HepG2 (cell line): Measurements from ENCODE around the gene TAC3. TPM values are rescaled to one million over a fixed set of nuclear protein-coding genes. Genes with fewer than 3 reads are reported as not detected.

Source experiments
- GPN1 ChIP-seq: sonication (generic); formaldehyde crosslinking; IDR thresholded peaks from 2 replicates; pipeline ENCODE4 v1.5.1; 2020; ENCODE audit warnings: missing genetic modification reagents, borderline replicate concordance
- MTA3 ChIP-seq: sonication (generic); formaldehyde crosslinking; IDR thresholded peaks from 2 replicates; pipeline ENCODE4 v1.4.0; 2020; ENCODE audit warnings: missing genetic modification reagents
- NFKB2 ChIP-seq: sonication (generic); formaldehyde crosslinking; IDR thresholded peaks from 2 replicates; pipeline ENCODE4 v1.4.0; 2020; ENCODE audit warnings: missing genetic modification reagents, borderline replicate concordance
- PAWR ChIP-seq: sonication (generic); formaldehyde crosslinking; IDR thresholded peaks from 2 replicates; pipeline ENCODE4 v1.4.0; 2020; ENCODE audit warnings: missing genetic modification reagents, mild to moderate bottlenecking, borderline replicate concordance
- PHF8 ChIP-seq: sonication (generic); formaldehyde crosslinking; IDR thresholded peaks from 2 replicates; pipeline ENCODE4 v1.5.0; 2020; ENCODE audit warnings: missing genetic modification reagents
- POLR2G ChIP-seq: fragments of 200-400 bp; formaldehyde crosslinking; IDR thresholded peaks from 2 replicates; pipeline ENCODE4 v1.6.1; 2018; ENCODE audit warnings: mild to moderate bottlenecking, low read depth, low read length, moderate library complexity
- RFXANK ChIP-seq: IDR thresholded peaks from 2 replicates; pipeline ENCODE4 v1.6.1; 2016
- SAP130 ChIP-seq: IDR thresholded peaks from 2 replicates; pipeline ENCODE4 v1.6.1; 2016; ENCODE audit warnings: low read depth
- SRSF1 ChIP-seq: fragments of 200-400 bp; formaldehyde crosslinking; optimal IDR thresholded peaks from 2 replicates; pipeline ENCODE3; 2017; ENCODE audit warnings: mild to moderate bottlenecking, low read depth, low read length, moderate library complexity
- YEATS4 ChIP-seq: sonication (generic); formaldehyde crosslinking; IDR thresholded peaks from 2 replicates; pipeline ENCODE4 v1.4.0; 2020; ENCODE audit warnings: missing genetic modification reagents, borderline replicate concordance
- ZFY ChIP-seq: sonication (generic); formaldehyde crosslinking; IDR thresholded peaks from 2 replicates; pipeline ENCODE4 v1.4.0; 2020; ENCODE audit warnings: missing genetic modification reagents
- ZNF17 ChIP-seq: sonication (generic); formaldehyde crosslinking; IDR thresholded peaks from 2 replicates; pipeline ENCODE4 v1.5.0; 2020; ENCODE audit warnings: mild to moderate bottlenecking, missing genetic modification reagents
- ZNF382 ChIP-seq: sonication (generic); formaldehyde crosslinking; IDR thresholded peaks from 2 replicates; pipeline ENCODE4 v1.5.0; 2020; ENCODE audit warnings: missing genetic modification reagents, mild to moderate bottlenecking, borderline replicate concordance
- polyA plus RNA-seq, 8 experiments: library from polyadenylated mRNA; depleted of rRNA in 3 of 8; stranded (reverse) in 7 of 8; unstranded in 1 of 8; fragments of >200 nt; fragmentation: Illumina TruSeq in 4 of 8; extraction: Trizol in 4 of 8; gene quantifications; 2 replicates each; pipeline versions ENCODE4 v1.2.1 to v1.2.3, GENCODE V29; 2011 to 2016; ENCODE audit warnings: low read depth in 4 of 8, missing spikeins in 1 of 8, mixed read lengths in 1 of 8; ENCODE audit not compliant: insufficient read depth in 1 of 8
- total RNA-seq, 5 experiments: library from RNA; depleted of rRNA; stranded (reverse); fragments of >200 nt; fragmentation: Illumina TruSeq; extraction: Trizol; gene quantifications; 2 replicates each; pipeline ENCODE4 v1.2.3, GENCODE V29; 2016; ENCODE audit warnings: low read depth in 1 of 5
- TF ChIP-seq, protein P1 (sequence below): sonication (generic); formaldehyde crosslinking; IDR thresholded peaks from 2 replicates; pipeline ENCODE4 v1.9.0; 2021; ENCODE audit warnings: mild to moderate bottlenecking, missing genetic modification reagents
- TF ChIP-seq, protein P2 (sequence below): conservative IDR thresholded peaks from 2 replicates; pipeline ENCODE4 v1.6.1; 2018; ENCODE audit warnings: missing genetic modification reagents
- TF ChIP-seq, protein P3 (sequence below): sonication (generic); formaldehyde crosslinking; IDR thresholded peaks from 2 replicates; pipeline ENCODE4 v1.4.0; 2020; ENCODE audit warnings: missing genetic modification reagents, borderline replicate concordance

The TAC3 gene
- total and polyA plus RNA-seq, 2 of the 13 experiments (the other 11 are each of a cell fraction or from before 2014, with no cell fraction given), result 0.13 to 0.15 TPM

DNA sequence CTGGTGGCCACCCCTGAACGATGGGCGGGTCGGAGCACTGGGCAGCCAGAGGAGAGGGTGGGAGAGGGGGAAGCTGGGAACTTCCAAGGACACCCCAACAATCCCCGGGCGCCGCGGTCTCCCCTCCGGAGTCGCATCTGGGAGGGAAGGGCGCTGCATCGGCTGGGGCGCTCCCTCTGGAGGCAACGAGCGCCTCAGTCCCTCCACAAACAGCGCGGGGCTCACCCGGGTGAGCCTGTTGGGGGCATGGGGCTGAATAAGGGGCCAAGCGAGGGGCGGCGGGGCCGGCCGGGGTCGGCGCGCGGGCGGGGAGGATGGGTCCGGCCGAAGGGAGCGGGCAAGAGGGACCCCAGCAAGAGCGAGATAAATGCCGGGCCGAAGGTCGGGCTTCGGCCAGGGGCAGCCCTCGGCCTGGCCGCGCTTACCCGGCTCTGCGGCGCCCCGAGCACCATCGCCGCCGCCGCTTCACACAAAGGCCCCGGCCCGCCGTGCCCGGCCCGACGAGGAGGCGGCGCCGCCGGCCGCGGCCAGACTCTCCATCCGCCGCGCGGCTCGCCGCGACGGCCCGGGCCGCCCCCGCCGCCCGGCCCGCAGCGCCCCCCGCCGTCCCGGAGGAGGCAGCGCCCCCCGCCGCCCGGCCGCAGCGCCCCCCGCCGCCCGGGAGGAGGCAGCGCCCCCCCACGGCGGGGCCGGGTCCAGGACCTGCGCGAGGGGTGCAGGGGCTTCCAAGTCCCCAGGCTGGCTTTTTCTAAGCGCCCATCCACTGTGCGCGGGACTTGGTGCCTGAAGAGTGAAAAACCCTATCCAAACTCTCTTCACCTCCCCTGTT is 10.1 kb downstream of the TAC3 start, which contains the start of gene ZBTB39 (continued):
- TF ChIP-seq, protein P1, sequence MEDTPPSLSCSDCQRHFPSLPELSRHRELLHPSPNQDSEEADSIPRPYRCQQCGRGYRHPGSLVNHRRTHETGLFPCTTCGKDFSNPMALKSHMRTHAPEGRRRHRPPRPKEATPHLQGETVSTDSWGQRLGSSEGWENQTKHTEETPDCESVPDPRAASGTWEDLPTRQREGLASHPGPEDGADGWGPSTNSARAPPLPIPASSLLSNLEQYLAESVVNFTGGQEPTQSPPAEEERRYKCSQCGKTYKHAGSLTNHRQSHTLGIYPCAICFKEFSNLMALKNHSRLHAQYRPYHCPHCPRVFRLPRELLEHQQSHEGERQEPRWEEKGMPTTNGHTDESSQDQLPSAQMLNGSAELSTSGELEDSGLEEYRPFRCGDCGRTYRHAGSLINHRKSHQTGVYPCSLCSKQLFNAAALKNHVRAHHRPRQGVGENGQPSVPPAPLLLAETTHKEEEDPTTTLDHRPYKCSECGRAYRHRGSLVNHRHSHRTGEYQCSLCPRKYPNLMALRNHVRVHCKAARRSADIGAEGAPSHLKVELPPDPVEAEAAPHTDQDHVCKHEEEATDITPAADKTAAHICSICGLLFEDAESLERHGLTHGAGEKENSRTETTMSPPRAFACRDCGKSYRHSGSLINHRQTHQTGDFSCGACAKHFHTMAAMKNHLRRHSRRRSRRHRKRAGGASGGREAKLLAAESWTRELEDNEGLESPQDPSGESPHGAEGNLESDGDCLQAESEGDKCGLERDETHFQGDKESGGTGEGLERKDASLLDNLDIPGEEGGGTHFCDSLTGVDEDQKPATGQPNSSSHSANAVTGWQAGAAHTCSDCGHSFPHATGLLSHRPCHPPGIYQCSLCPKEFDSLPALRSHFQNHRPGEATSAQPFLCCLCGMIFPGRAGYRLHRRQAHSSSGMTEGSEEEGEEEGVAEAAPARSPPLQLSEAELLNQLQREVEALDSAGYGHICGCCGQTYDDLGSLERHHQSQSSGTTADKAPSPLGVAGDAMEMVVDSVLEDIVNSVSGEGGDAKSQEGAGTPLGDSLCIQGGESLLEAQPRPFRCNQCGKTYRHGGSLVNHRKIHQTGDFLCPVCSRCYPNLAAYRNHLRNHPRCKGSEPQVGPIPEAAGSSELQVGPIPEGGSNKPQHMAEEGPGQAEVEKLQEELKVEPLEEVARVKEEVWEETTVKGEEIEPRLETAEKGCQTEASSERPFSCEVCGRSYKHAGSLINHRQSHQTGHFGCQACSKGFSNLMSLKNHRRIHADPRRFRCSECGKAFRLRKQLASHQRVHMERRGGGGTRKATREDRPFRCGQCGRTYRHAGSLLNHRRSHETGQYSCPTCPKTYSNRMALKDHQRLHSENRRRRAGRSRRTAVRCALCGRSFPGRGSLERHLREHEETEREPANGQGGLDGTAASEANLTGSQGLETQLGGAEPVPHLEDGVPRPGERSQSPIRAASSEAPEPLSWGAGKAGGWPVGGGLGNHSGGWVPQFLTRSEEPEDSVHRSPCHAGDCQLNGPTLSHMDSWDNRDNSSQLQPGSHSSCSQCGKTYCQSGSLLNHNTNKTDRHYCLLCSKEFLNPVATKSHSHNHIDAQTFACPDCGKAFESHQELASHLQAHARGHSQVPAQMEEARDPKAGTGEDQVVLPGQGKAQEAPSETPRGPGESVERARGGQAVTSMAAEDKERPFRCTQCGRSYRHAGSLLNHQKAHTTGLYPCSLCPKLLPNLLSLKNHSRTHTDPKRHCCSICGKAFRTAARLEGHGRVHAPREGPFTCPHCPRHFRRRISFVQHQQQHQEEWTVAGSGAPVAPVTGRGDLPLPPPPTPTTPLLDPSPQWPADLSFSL (CRISPR knock-in tag), result no peak
- TF ChIP-seq, protein P2, sequence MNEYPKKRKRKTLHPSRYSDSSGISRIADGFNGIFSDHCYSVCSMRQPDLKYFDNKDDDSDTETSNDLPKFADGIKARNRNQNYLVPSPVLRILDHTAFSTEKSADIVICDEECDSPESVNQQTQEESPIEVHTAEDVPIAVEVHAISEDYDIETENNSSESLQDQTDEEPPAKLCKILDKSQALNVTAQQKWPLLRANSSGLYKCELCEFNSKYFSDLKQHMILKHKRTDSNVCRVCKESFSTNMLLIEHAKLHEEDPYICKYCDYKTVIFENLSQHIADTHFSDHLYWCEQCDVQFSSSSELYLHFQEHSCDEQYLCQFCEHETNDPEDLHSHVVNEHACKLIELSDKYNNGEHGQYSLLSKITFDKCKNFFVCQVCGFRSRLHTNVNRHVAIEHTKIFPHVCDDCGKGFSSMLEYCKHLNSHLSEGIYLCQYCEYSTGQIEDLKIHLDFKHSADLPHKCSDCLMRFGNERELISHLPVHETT, result no peak
- 0 out of 2 replicates have a peak, but pooled peaks have one; percentile 62 for TF ChIP-seq PHF8 (CRISPR knock-in tag)
- TF ChIP-seq ZNF17 (CRISPR knock-in tag), result no peak
- no peak for TF ChIP-seq RFXANK (CRISPR knock-in tag)
- no peak for TF ChIP-seq SRSF1
- no peak for TF ChIP-seq GPN1 (CRISPR knock-in tag)
- TF ChIP-seq PAWR (CRISPR knock-in tag), result no peak
- no peak for TF ChIP-seq MTA3 (CRISPR knock-in tag)
- TF ChIP-seq, protein P3, sequence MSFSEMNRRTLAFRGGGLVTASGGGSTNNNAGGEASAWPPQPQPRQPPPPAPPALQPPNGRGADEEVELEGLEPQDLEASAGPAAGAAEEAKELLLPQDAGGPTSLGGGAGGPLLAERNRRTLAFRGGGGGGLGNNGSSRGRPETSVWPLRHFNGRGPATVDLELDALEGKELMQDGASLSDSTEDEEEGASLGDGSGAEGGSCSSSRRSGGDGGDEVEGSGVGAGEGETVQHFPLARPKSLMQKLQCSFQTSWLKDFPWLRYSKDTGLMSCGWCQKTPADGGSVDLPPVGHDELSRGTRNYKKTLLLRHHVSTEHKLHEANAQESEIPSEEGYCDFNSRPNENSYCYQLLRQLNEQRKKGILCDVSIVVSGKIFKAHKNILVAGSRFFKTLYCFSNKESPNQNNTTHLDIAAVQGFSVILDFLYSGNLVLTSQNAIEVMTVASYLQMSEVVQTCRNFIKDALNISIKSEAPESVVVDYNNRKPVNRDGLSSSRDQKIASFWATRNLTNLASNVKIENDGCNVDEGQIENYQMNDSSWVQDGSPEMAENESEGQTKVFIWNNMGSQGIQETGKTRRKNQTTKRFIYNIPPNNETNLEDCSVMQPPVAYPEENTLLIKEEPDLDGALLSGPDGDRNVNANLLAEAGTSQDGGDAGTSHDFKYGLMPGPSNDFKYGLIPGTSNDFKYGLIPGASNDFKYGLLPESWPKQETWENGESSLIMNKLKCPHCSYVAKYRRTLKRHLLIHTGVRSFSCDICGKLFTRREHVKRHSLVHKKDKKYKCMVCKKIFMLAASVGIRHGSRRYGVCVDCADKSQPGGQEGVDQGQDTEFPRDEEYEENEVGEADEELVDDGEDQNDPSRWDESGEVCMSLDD (CRISPR knock-in tag), result peak; percentile 32; the same call in 1 of the 2 replicates
- TF ChIP-seq SAP130 (CRISPR knock-in tag), result 0 out of 2 replicates have a peak, but pooled peaks have one; percentile 23
- TF ChIP-seq POLR2G, result peak; percentile 65
- TF ChIP-seq ZNF382 (CRISPR knock-in tag), result no peak
- TF ChIP-seq ZFY (CRISPR knock-in tag), result peak; percentile 91
- peak; percentile 72 for TF ChIP-seq YEATS4 (CRISPR knock-in tag)
- peak; percentile 39; the same call in 1 of the 2 replicates for TF ChIP-seq NFKB2 (CRISPR knock-in tag)
